Pulmonary artery endothelial cell (primary cell): ENCODE results near the gene JMJD4. TPM values are rescaled to one million over a fixed set of nuclear protein-coding genes. Genes with fewer than 3 reads are reported as not detected.

ENCODE experiments used
- DNase-seq: peaks from one replicate; pipeline ENCODE4 v3.0.0-alpha.2; 2011; ENCODE audit warnings: low read depth, low spot score
- total RNA-seq: library from RNA; depleted of rRNA; stranded (reverse); fragments of >200 nt; gene quantifications from 2 replicates; pipeline ENCODE4 v1.2.3, GENCODE V29; 2014

JMJD4 gene
- total RNA-seq, 1 donor from 2014 or later = 35.5 TPM

DNA sequence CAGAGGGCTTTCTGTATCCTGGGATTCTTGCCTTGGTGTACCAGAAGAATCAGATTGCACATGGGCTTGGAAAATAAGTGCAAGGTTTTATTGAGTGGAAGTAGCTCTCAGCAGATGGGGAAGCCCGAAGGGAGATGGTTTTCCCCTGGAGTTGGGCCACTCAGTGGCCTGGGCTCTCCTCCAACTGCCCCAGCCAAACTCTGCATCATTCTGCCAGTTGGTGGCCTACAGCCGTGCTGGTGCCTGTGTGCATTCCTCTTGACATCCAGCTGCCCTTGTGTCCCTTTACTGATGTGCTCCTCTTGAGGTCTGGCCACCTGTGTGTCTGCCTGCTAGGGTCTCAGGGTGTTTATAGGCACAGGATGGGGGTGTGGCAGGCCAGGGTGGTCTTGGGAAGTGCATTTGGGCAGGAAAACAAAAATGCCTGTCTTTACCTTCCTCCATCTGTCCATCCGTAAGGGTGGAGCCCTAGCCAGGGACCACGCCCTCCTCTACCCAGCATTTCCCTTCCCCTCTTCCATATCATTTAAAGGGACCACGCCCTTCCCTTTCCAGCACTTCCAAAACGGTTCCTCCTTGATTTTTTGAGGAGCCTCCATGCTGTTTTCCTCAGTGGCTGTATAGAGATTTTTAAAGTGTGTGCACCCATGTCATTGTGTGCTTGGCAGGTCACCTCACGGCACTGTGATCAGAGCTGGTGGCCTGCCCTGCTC lies 19.1 kb upstream of the JMJD4 start:
- DNase-seq = no peak

DNA sequence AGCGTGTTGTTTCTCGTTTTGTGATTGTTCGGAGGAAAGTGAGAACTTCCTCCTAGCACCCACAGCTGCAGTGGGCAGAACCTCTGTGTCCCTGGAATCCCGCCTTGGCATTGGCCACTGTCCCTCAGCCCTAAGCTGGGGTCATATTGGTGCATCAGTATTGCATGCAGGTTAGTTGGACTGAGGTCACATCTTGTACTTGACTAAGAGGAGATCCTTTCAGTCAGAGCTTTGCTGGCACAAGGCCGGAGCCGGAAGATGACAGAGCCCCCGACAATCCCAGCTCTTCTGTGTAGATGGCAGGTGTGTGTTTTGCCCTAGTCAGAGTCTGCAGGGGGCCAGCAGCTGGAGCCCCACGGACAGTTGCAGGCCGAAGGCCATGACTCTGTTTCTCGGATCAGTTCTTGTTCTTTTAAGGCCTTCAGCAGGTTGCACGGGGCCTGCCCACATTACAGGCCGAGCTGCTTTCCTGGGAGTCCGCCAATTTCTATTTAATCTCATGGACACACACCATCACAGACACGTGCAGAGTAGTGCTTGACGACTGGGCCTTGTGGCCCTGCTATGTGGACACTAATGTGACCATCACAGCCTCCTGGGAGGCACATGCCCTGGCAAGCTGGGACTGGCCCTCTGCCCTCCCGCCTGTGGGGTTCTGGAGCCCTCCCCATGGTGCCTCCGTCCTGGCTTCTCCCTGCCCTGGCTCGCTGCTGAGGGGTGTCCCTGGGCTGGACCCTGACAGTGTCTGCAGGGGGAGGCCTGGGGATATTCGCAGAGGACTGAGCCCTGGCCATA lies 15.0 kb upstream of the JMJD4 start:
- DNase-seq = no peak

DNA sequence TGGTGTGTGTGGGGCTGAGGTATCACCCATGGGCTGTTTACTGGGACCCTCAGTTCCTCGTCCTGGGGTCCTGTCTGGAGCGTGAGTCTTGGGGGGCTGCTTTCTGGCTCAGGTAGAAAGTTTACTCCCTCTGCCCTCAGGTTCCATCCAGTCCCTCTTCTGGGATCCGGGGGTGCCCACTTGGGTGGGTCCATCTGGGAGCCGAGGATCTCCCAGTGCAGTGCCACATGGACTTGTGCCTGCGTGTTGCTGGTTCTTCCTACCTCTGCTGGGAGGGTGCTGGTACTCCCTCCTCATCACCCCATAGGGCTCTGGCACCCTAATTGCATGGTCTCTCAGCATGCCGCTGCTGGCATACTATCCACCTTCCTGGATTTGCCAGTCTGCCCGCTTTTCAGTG lies 14.1 kb upstream of the JMJD4 start:
- no peak for DNase-seq

GRCh38 chr1:227748496-227749182 lies 13.5 kb upstream of the JMJD4 start:
- no peak for DNase-seq

GRCh38 chr1:227747948-227748495 lies 12.9 kb upstream of the JMJD4 start:
- no peak for DNase-seq

- no peak for DNase-seq
Measured at GRCh38 chr1:227747382-227747781, 12.3 kb upstream of the JMJD4 start.

DNA sequence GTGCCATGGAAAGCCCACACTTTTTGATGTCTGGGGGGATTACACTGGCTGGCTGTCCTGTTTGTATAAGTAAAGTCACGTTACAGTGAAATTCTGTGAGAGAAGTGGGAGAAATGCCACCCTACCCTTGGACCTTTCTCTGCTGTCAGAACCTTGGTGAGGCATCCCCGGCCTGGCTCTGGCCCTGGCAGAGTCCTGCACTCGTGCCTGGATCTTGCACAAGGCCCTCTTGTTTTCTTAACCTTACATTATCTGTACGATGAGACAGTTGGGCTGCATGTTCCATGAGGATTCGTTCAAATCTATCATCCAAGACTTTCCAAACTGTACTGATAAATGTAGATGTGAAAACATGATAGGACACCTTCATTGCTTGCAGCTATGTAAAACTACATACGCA lies 11.6 kb upstream of the JMJD4 start:
- no peak for DNase-seq

DNA sequence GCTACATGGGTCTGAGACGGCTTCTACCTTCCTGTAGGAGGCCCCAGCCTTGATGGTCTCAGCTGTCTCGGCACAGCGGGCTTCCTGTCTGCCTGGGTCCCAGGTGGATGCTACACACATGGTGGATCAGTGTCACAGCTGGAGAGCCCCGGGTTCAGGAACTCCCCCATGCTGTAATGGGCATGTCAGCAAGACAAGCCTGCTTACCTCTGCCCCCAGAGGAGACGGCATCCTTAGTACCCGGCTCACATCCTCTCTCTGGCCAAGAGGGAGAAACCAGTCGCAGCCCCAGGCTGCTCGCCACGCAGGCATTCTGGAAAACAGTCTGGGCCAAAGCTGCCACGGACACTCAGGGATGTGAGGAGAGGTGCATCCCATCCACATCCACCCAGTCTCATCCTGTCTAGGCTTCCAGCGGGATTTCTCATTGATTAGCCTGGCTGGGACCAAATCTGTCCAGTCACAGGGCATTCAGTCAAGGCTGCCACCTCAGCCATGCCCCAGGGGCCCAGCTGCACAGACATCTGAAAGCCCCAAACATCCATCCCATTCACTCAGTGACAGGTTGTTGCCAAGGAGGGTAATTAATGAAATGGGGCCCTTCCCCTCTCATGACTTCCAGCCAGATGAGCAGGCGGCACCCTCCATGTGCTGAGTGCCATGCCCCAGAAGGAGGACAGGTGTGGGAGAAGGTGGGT lies 10.6 kb upstream of the JMJD4 start:
- DNase-seq = no peak

- DNase-seq = no peak
Measured at GRCh38 chr1:227744668-227745067, 9.6 kb upstream of the JMJD4 start.

DNA sequence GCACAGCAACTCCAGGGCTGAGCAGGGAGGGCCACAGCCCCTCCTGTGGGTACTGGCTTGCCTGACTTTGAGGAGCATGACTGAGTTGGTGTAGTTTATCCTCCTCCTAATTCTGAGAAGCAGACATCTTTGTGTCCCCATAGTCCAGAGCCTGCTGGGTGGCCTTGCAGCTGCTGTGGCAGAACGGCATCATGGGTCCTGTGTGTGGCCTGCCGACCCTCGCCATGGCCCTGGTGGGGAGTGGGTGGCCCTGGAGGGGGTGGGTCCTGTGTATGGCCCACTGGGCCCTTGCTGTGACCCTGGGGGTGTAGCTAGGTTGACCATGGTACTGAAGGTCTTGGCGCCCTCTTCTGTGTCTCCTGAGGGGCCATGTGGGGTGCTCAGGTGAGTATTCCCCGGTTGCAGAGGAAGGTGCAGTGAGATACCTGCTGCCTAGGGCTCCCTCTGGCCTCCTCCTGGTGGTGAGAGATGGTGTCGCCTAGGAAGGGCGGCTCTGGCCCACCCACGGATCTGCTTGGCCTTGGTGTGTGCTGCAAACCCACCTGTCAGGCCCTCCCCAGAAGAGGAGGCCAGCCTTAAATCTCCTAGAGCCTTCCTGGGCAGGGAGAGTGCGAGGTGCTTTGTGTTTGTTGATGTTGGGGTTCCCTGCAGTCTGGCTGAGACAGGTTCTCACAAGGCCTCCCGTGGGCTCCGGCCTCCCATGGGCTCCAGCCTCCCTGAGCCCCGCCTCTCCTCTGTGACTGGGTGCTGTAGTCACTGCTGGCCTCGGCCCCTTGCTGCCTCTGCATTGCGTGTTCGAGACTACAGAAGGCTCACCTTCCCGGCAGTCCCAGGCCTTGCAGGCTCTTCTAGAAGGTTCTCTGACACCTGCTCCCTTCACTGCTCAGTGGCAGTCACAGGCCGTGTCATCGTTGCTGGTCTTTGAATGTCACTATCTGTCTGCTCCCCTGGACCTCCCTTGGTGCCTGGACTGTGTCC lies 7.9 kb upstream of the JMJD4 start:
- DNase-seq = no peak

DNA sequence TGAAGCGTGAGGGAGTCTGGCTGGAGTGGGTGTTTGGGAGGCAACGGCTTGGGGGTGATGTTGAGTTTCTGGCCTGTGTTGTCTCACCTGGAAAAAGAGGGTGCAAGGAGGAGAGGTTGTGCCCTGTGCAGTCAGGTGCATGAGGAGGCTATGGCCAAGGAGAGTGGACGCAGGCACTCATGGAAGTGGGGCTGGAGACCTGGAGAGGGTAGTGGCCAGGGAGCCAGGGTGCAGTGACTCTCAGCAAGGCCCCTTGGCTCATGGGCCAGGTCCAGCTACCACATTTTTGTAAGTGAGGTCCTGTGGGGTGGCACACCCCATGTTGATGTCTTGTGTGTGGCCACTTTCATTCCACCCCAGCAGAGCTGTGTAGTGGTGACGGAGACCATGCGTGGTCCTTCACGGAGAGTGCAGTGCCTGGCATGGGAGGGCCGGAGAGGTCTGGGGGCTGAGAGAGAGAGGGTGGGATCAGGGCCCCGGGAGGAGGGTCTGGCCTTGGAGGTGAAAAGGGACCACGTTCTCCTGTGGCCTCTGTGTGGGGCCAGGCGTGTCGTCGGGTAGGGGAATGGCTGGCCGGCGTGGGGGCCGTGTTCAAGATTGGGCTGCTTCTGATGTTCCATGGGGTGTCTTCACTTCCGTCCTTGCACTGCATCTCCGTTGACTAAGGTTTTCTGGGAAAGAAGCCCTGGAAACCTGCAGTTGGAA lies 6.2 kb upstream of the JMJD4 start:
- DNase-seq = no peak

DNA sequence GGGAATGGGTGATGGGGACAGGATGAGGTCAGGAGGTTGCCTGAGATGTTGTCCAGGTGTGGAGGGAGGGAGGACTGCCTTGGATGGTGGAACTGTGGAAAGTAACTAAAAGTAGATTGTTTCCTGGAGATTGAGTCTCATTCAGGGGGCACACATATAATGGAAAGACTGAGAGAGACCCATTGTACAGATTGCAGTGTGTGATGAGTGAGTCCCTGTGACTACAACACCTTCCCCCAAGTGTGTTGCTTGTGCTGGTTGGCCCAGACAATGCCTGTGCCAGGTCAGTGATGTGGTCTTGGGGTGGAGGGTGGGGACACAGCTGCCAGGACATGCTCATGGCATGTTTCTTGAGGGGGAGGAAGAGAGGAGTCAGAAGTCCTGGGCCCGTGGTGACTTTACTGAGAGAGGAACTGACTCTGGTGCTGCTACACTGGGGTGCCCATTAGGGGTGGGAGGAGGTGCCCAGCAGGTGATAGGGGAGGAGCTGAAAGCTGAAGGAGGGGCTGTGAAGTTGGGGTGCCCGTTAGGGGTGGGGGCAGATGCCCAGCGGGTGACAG lies 5.4 kb upstream of the JMJD4 start:
- DNase-seq = no peak

GRCh38 chr1:227739636-227740035 lies 4.5 kb upstream of the JMJD4 start:
- no peak for DNase-seq

GRCh38 chr1:227738820-227739219 lies 3.7 kb upstream of the JMJD4 start:
- no peak for DNase-seq

DNA sequence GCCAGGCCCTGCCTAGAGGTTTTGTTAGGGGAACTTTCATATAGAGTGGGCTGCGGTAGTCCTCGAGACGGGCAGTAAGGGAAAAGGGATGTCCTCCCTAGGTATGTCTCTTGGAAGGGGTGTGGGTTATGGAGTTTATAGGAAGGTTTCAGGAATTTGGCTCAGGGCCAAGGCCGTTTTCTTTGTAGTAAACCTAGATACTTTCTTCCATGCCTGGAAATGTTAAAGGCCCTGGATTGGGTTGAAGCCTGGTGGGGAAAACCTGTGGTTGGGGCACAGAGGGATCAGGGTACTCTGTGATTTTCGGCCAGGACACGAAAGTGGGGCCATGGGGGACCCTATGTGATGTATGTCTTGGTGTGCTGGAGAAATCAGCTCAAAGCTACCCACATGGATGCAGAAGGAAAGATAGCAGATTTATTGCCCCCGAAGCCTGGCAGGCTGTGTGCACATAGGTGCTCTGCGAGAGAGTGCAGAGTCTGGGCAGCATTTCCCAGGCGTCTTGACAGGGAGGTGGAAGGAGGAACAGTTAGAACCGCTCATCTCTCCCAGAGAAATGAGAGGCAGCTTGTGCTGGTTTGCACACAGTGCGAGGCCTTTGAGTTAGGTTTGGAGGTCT lies 1.8 kb upstream of the JMJD4 start:
- no peak for DNase-seq

GRCh38 chr1:227735539-227736285 lies 610 bp upstream of the JMJD4 start:
- no peak for DNase-seq

DNA sequence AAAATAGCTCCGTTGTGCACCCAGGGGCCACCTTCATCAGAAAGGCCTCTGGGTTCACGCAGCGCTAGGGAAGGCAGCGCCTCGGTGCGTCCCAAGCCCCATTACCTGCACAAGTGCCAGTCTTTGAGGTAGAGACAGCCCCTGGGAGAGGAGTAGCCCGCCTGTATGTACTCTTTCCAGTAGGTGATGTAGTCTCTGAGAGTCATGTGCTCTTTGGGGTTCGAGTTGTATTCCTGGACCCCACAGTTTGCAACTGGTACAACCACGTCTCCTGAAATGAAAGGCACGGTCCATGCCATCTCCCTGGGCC lies 601 bp downstream of the JMJD4 start:
- DNase-seq = no peak
